ENCODE results near the gene IDH1.
"Not testable (repeated sequence)": the region's sequence is repeated elsewhere in the genome, so short reads cannot be mapped to it uniquely, and the experiment has no call there.

Gene IDH1

DNA sequence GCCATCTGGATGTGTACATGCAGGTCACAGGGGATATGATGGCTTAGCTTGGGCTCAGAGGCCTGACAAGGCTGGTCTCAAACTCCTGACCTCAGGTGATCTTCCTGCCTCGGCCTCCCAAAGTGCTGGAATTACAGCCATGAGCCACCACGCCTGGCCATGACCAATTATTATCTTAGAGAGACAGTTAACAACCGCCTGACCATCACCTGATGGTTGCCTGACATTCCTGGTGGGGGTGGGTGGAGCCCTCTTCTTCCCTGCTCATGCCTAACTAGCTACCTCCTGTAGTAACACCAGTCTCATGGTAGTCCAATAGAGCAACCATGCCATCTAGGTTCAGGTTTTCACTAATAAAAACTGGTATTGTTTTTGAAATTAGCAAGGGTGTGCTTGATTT, 33.0 kb downstream of the IDH1 start:
- not testable (repeated sequence) for DNase-seq (ENCODE audit: low read depth in 3 of 3)

- no peak for DNase-seq (ENCODE audit: low read depth in 3 of 3)
Measured at GRCh38 chr2:208210688-208211451, 44.0 kb downstream of the IDH1 start.

- no peak for DNase-seq (ENCODE audit: low read depth in 3 of 3)
Measured at GRCh38 chr2:208208335-208209085, 46.4 kb downstream of the IDH1 start.

DNA sequence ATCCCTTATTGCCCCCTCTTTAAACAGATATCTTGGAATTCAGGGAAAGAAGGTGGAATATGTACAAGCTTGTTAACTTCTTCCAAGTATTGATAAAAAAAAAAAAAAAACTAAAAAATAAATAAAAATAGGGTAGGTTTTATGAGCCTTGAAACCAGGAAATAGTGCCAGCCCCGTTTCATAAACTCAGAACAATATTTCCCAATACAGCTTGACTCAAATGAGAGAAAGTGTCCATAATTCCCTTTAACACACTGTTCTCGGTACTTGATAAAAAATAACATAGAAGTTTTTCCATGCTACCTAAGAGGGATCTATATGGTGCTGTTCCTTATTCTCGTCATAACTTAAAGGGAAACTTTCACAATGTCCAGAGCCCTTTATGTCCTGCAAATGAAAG, 47.1 kb downstream of the IDH1 start:
- no peak for DNase-seq (ENCODE audit: low read depth in 3 of 3)

DNA sequence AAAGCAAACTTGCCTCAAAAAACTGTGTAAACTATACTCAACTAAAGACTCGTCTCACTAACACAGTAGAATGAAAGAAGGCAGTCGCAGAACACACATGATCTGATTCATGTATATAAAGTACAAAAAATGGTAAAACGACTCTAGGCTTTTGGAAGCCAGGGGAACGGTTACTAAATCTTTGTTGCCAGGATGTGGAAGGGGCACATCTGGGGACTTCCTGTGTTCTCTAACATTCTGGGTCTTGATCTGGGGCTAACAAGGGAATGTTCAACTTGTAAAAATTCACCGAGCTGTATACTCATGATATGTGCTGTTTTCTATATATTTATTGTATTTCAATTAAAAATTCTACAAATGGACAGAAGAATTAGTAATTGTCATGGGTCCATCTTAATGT, 50.7 kb downstream of the IDH1 start:
- no peak for DNase-seq (ENCODE audit: low read depth in 3 of 3)

- DNase-seq (ENCODE audit: low read depth in 3 of 3), result no peak
Measured at GRCh38 chr2:208195531-208195930, 59.3 kb downstream of the IDH1 start.

- no peak for DNase-seq (ENCODE audit: low read depth in 3 of 3)
Measured at GRCh38 chr2:208192611-208193236, 62.1 kb downstream of the IDH1 start.

DNA sequence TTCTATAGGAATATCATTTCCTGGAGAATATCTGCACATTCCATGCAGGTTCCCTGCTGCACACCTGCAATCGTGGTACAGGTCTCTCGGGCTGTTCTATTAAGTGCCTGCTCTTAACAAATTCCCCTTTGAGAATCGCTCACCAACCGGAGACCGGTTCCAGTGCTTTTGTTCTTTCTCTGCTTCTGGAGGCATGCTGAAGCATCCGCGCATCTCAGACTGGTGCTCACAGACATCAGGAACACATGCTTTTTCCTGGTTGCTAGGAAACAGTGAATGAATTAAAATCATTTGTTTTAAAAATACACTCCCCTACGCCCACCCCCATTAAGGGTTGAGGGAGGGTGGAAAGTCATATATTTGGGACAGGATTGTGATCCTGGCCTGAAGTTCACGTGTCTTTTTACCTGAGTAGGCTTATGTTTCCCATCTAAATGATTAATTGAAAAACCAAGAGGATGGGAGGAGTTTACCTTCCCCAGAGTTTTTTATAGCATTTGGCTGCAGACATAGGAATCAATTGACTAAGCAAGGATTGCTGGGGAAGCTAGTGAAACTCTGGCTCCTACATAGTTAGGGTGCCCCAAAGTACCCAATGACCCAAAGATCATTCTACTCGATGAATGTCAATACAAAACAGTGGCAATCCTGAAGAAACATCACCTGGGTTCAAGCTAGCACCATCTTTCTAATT, 64.9 kb downstream of the IDH1 start, which contains the start of gene C2orf80:
TSS of gene C2orf80 (minus strand) at position 221 of the 694 bp plus-strand sequence. CDS start 3,044 bp downstream, outside the sequence.
- DNase-seq (ENCODE audit: low read depth in 3 of 3), result no peak

DNA sequence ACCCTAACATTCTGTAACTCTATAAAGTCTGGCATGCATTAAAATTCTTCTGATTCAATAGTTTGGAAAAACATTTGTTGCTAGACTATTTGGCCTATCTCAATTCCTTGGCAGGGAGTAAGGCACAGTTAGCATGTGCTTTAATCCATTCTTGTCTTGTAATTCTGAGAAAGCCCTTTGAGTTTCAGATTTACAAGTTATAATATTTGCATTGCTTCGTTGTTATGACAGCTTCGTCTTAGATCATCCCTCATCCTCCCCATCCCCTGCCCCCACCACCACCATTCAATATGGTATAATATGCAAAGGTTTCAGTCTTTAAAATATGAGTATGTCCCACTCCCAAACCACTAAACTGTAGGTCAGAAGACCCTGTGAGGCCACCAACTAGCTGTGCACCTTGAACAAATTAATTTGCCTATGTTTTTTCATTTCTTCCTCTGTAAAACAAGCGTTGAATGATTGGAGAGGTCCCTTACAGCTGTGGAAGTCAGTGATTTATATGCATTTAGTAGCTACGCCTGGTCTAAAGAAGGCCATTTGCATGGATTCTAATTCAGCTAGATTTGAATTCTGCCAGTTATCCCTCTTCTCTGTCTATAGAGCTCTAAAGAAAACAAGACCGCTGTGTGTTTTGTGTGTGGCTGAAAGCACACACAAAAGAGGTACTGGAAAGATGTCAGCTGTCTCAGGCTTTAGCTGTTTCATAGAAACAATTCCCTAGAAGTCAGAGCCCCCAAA, 65.6 kb downstream of the IDH1 start:
- DNase-seq (ENCODE audit: low read depth in 3 of 3), result no peak

GRCh38 chr2:208186893-208187292, 68.0 kb downstream of the IDH1 start:
- no peak for DNase-seq (ENCODE audit: low read depth in 3 of 3)

DNA sequence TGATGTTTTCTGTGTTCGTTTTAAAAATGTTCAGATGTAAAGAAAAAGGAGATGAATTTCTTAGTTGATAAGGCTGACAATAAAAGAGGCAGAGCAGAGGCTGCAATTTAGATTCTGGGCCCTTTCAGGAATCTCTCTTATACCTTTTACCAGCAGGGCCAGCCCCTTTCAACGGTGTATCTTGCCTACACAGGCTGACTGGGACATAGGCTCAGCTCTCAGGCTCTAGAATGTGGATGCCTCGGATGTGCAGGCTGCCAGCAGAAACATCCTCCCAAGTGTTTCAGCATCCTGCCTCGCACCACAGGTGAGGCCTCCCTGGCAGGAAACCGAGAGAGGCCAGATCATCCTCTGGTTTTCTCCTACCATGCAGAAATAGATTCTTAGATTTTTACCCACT, 68.4 kb downstream of the IDH1 start:
- no peak for DNase-seq (ENCODE audit: low read depth in 3 of 3)
